NCI-H2029 treated with DMSO at 0.1 percent for 48 hours (cell line): ENCODE measurements around the gene PNPLA8.
"Not testable (repeated sequence)": the region's sequence is repeated elsewhere in the genome, so short reads cannot be mapped to it uniquely, and the experiment has no call there.

Experiments used
- DNase-seq: peaks from one replicate; lab custom pipeline; 2025; lab: John Stamatoyannopoulos, UW

Gene PNPLA8, protein sequence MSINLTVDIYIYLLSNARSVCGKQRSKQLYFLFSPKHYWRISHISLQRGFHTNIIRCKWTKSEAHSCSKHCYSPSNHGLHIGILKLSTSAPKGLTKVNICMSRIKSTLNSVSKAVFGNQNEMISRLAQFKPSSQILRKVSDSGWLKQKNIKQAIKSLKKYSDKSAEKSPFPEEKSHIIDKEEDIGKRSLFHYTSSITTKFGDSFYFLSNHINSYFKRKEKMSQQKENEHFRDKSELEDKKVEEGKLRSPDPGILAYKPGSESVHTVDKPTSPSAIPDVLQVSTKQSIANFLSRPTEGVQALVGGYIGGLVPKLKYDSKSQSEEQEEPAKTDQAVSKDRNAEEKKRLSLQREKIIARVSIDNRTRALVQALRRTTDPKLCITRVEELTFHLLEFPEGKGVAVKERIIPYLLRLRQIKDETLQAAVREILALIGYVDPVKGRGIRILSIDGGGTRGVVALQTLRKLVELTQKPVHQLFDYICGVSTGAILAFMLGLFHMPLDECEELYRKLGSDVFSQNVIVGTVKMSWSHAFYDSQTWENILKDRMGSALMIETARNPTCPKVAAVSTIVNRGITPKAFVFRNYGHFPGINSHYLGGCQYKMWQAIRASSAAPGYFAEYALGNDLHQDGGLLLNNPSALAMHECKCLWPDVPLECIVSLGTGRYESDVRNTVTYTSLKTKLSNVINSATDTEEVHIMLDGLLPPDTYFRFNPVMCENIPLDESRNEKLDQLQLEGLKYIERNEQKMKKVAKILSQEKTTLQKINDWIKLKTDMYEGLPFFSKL

DNA sequence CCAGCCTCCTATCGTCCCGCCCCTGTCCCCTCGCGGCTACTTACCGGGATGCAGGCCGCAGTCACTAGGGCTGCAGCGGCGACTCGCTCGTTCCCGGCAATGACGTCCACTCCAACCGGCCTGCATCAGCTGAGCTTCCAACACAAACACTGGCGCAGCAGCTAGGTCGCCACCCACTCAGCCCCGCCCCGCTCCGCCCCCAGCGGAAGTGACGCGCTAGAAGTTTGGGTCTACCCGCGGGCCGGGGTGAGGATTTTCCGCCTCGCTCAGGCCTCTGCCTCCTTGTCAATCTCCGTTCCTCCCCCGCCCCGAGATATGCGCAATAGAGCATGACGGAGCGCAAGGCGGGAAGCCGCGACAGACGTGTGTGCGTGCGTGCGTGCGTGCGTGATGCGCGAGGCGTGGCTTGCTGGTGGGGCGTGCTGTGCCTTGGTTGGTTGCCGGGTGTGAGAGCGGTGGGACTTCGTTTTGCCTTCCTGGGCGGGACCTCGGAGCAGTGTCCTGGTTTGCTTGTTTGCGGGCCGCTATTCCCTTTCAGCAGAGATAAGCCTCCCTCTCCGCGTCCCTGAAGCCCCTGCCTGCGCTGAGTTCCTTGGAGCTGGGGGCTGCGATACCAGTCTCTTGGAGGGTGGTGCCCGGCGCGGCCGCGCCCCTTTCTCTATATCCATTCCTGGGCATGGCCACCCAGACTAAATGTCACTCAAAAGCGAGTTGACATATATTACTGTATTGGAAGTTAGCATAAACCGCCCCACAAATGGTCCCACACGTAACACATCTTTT, at the start of gene PNPLA8:
PNPLA8 (minus strand) TSS at position 151 of the 783 bp plus-strand sequence. CDS start 10,644 bp downstream, outside the sequence.
- DNase-seq: peak; percentile 96

- no peak for DNase-seq
Observed at GRCh38 chr7:108575156-108575555, 49.2 kb upstream of the PNPLA8 start.

DNA sequence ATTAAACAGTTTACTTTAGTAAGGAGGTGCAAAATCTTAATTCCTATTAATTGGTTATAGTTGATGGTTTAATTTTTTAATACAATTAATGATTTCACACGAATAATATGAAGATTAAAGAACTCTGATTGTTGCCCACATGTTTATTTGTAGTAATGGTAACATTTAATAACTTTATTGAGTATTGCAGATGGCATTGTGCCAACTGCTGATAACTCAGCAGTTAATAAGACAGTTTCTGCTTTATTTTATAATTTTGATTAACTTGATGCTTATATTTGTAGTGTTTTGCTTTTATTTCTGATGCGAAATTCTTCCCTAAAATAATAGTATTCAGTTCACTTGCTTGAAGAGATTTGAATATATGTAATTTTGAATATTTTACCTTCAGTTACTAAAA, 46.5 kb upstream of the PNPLA8 start:
- DNase-seq: no peak

DNA sequence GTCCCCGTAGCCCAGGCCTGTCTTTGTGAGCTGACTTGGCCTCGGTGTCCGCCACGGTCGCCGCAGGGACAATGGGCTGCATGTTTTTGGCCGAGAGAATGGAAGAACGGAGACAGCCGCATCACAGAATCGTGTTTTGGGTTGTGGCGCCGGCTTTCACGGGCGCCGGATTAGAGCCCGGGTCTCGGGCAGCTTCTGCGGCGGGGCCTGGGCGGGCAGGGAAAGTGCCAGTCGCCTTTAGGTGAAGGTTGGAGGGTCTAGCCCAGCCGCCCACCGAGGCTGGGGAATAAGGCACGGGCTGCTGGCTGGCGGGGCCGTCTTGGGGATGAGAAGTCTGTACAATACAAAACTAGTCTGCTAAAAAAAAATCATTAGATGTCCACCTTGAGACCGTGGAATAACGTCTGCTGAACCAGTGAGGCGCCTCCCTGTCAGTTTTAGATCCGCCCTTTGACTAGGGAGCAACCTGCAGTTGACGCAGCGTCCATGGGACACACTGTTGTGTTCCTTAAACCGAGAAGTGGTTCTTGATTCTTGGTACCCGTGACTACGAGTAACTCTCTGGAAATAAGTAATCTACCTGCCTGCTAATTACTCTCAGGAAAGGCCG, 44.3 kb upstream of the PNPLA8 start:
- peak; percentile 58 for DNase-seq

- peak; percentile 96 for DNase-seq
Observed at GRCh38 chr7:108569381-108570145, 43.6 kb upstream of the PNPLA8 start, which contains the start of the genes DNAJB9 and THAP5. DNAJB9 (plus strand) TSS chr7:108569874; CDS start chr7:108571727, 1,853 bp downstream. THAP5 (minus strand) TSS chr7:108569706; CDS start chr7:108569569, 137 bp downstream.

- peak; percentile 34 for DNase-seq
Observed at GRCh38 chr7:108568801-108569380, 43.0 kb upstream of the PNPLA8 start.

DNA sequence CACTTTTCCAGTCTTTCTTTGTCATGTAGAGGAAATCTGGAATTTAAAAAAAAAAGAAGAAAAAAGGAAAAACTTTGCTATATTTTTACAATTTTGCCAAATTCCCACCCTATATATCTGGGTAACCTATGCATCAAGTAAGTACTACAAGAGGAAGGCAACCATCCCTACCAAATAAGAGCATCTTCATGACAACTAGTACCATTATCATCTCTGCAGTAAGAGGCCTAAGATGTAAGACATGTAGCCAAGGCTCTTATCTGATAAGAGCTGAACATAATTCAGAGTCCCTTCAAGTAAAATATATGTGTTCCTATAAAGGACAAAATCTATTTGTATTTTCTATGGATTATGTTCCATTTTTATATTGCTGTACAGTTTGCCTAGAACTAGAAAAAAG, 40.1 kb upstream of the PNPLA8 start:
- no peak for DNase-seq

GRCh38 chr7:108561047-108561619, 35.2 kb upstream of the PNPLA8 start:
- no peak for DNase-seq

- no peak for DNase-seq
Observed at GRCh38 chr7:108559253-108559652, 33.3 kb upstream of the PNPLA8 start.

DNA sequence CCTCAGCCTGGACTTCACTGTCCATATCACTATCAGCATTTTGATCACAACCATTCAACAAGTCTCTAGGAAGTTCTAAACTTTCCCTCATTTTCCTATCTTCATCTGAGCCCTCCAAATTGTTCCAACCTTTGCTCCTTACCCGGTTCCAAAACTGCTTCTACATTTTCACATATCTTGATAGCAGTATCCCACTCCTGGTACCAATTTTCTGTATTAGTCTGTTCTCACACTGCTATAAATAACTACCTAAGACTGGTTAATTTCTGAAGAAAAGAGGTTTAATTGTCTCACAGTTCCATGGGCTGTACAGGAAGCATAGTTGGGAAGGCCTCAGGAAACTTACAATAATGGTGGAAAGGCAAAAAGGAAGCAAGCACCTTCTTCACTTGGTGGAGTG, 31.7 kb upstream of the PNPLA8 start:
- no peak for DNase-seq

DNA sequence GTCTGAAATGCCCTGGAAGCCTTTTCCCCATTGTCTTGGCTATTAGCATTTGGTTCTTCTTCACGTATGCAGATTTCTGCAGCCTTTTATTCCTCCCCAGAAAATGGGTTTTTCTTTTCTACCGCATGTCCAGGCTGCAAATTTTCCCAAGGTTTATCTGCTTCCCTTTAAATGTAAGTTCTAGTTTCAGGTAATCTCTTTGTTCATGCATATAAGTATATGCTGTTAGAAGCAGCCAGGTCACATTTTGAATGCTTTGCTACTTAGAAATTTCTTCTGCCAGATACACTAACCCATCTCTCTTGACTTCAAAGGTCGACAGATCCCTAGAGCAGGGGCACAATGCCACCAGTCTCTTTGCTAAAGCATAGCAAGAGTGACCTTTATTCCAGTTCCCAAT, 31.3 kb upstream of the PNPLA8 start:
- DNase-seq: no peak

DNA sequence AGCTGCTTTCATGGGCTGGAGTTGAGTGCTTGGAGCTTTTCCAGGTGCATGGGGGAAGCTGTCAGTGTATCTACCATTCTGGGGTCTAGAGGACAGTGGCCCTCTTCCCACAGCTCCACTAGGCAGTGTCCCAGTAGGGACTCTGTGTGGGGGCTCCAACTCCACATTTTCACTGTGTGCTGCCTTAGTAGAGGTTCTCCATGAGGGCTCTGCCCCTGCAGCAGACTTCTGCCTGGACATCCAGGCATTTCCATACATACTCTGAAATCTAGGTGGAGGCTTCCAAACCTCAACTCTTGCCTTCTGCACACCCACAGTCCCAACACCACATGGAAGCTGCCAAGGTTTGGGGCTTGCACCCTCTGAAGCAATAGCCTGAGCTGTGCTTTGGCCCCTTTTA, 30.7 kb upstream of the PNPLA8 start:
- not testable (repeated sequence) for DNase-seq

DNA sequence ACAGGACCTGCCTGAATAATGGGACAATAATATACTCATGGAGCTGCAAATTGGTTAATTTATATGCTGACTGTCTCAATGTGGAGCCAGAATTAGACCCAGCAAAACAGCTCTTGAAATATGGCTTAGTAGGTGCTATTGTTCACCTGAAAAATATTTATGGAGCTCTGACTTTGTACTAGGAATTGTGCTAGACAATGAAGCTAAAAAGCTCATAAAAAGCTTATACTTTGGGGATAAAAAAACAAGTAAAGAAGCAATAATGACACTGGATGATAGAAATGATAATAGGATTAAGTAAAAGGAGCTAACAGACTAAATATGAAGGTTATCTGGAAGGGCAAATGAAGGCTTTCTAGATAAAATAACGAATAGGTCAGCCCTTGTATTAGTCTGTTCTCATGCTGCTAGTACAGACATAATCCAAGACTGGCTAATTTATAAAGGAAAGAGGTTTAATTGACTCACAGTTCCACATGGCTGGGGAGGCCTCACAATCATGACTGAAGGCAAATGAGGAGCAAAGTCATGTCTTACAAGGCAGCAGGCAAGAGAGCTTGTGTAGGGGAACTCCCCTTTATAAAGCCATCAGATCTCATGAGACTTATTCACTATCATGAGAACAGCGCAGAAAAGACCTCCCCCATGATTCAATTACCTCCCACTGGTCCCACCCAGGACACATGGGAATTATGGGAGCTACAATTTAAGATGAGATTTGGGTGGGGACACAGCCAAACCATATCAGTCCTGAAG, 22.4 kb upstream of the PNPLA8 start:
- not testable (repeated sequence) for DNase-seq

DNA sequence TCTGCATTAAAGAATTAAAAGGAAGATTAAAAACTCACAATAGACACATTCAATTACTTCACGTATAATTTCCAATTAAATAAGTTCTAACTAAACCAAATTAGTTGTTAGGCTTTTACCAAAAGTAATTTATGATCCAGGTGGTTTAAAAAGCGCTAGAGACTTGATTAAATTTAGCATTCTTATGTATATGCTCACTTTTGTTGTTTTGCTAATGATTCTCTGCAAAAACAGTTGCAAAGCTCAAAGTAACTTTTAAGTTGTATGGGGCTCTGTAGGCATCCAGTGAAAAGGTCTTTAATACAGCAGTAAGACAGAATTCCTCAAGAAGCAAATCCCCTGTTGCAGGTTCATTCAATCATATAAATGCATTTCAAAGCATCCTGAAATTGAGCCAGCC, 15.5 kb upstream of the PNPLA8 start:
- no peak for DNase-seq

- DNase-seq: not testable (repeated sequence)
Observed at GRCh38 chr7:108538685-108539084, 12.8 kb upstream of the PNPLA8 start.

DNA sequence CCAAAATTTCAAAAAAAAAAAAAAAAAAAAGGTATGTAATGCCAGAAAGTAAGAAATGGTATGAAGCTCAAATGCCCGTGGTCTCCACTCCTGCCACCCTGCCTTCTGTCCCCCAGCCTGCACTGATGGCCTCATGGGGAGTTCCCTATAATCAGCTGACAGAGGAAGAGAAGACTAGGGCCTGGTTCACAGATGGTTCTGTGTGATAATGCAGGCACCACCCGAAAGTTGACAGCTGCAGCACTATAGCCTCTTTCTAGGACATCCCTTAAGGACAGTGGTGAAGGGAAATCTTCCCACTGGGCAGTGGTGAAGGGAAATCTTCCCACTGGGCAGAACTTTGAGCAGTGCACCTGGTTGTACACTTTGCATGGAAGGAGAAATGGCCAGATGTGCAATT, 12.3 kb upstream of the PNPLA8 start:
- DNase-seq: not testable (repeated sequence)

- no peak for DNase-seq
Observed at GRCh38 chr7:108537229-108537628, 11.3 kb upstream of the PNPLA8 start.

GRCh38 chr7:108535744-108536143, 9.8 kb upstream of the PNPLA8 start:
- no peak for DNase-seq

GRCh38 chr7:108535257-108535656, 9.3 kb upstream of the PNPLA8 start:
- no peak for DNase-seq
